Measurements from ENCODE around the gene HECW1. TPM values are rescaled to one million over a fixed set of nuclear protein-coding genes. Genes with fewer than 3 reads are reported as not detected.

HECW1 gene
- total RNA-seq, 1 donor from 2014 or later = 0.11 TPM

GRCh38 chr7:43491984-43492383 is 379.5 kb downstream of the HECW1 start:
- no peak overlapping the region for H2AFZ ChIP-seq (replicated peaks)
- H3K27ac Mint-ChIP-seq = no peak overlapping the region
- no peaks in the 10 kb centered on the region for H3K9me3 Mint-ChIP-seq
- TF ChIP-seq CTCF (IDR thresholded peaks at IDR 0.05) (no peak), EZH2phosphoT487 (IDR thresholded peaks at IDR 0.05) (no peak), EZH2 (IDR thresholded peaks at IDR 0.05) (no peak)
- H3K36me3 ChIP-seq = no peaks in the 10 kb centered on the region
- H3F3A ChIP-seq (ENCODE audit: low read depth) = no peaks in the 10 kb centered on the region
- no peak overlapping the region for H3K27ac ChIP-seq
- H3K27me3 Mint-ChIP-seq (ENCODE audit: insufficient read depth, low read depth) = peaks cover 4% of the 10 kb centered on the region
- no peaks in the 10 kb centered on the region for H4K20me1 ChIP-seq (ENCODE audit: low read depth)
- no peak overlapping the region for H3K4me2 ChIP-seq
- H3K4me1 ChIP-seq = peaks cover 5% of the 10 kb centered on the region
- H3K36me3 Mint-ChIP-seq = no peaks in the 10 kb centered on the region
- H3K27me3 ChIP-seq = no peaks in the 10 kb centered on the region
- no peak for DNase-seq (ENCODE audit: low spot score)
- H3K79me2 ChIP-seq (ENCODE audit: low read depth) = no peaks in the 10 kb centered on the region
- H3K9ac ChIP-seq = no peak overlapping the region
- H3K4me3 Mint-ChIP-seq = no peak overlapping the region
- no peaks in the 10 kb centered on the region for H3K4me1 Mint-ChIP-seq
- no peaks in the 10 kb centered on the region for H3K9me3 ChIP-seq (ENCODE audit: low read depth)
- H3K4me3 ChIP-seq = no peak overlapping the region

- H2AFZ ChIP-seq (replicated peaks) = no peak overlapping the region
- H3K9ac ChIP-seq = no peak overlapping the region
- H3K4me2 ChIP-seq = no peak overlapping the region
- Mint-ChIP-seq H3K27ac (no peak overlapping the region), H3K36me3 (no peaks in the 10 kb centered on the region), H3K27me3 (ENCODE audit: insufficient read depth, low read depth) (peaks cover 4% of the 10 kb centered on the region), H3K4me3 (no peak overlapping the region), H3K4me1 (no peaks in the 10 kb centered on the region), H3K9me3 (no peaks in the 10 kb centered on the region)
- no peaks in the 10 kb centered on the region for H3F3A ChIP-seq (ENCODE audit: low read depth)
- no peaks in the 10 kb centered on the region for H3K27me3 ChIP-seq
- no peaks in the 10 kb centered on the region for H4K20me1 ChIP-seq (ENCODE audit: low read depth)
- no peak overlapping the region for H3K4me3 ChIP-seq
- TF ChIP-seq EZH2phosphoT487 (IDR thresholded peaks at IDR 0.05) (no peak), CTCF (IDR thresholded peaks at IDR 0.05) (no peak), EZH2 (IDR thresholded peaks at IDR 0.05) (no peak)
- H3K79me2 ChIP-seq (ENCODE audit: low read depth) = no peaks in the 10 kb centered on the region
- H3K4me1 ChIP-seq = peaks cover 5% of the 10 kb centered on the region
- H3K27ac ChIP-seq = no peak overlapping the region
- no peak for DNase-seq (ENCODE audit: low spot score)
- no peaks in the 10 kb centered on the region for H3K9me3 ChIP-seq (ENCODE audit: low read depth)
- no peaks in the 10 kb centered on the region for H3K36me3 ChIP-seq
These were observed 380.4 kb downstream of the HECW1 start for GRCh38 chr7:43492896-43493295.

GRCh38 chr7:43495572-43495971 is 383.1 kb downstream of the HECW1 start:
- Mint-ChIP-seq H3K36me3 (no peaks in the 10 kb centered on the region), H3K4me1 (no peaks in the 10 kb centered on the region)
- no peaks in the 10 kb centered on the region for H3K27me3 ChIP-seq

More at GRCh38 chr7:43495572-43495971, 383.1 kb downstream of the HECW1 start:
- Histone ChIP-seq H3K9me3 (ENCODE audit: low read depth) (no peaks in the 10 kb centered on the region), H3K79me2 (ENCODE audit: low read depth) (no peaks in the 10 kb centered on the region), H4K20me1 (ENCODE audit: low read depth) (no peaks in the 10 kb centered on the region), H3K4me1 (no peaks in the 10 kb centered on the region), H3K9ac (no peak overlapping the region), H2AFZ (replicated peaks) (no peak overlapping the region), H3K36me3 (no peaks in the 10 kb centered on the region), H3K27ac (no peak overlapping the region), H3F3A (ENCODE audit: low read depth) (no peaks in the 10 kb centered on the region), H3K4me2 (no peak overlapping the region), H3K4me3 (no peak overlapping the region)
- H3K27ac Mint-ChIP-seq = no peak overlapping the region
- H3K4me3 Mint-ChIP-seq = no peak overlapping the region
- peaks cover 4% of the 10 kb centered on the region for H3K27me3 Mint-ChIP-seq (ENCODE audit: insufficient read depth, low read depth)
- no peak for TF ChIP-seq EZH2phosphoT487 (IDR thresholded peaks at IDR 0.05)
- TF ChIP-seq CTCF (IDR thresholded peaks at IDR 0.05) = no peak
- TF ChIP-seq EZH2 (IDR thresholded peaks at IDR 0.05) = no peak
- no peak for DNase-seq (ENCODE audit: low spot score)
- no peaks in the 10 kb centered on the region for H3K9me3 Mint-ChIP-seq

All from neural progenitor cell (in vitro differentiated cells).